Osteoblast (primary cell): ENCODE data around the gene PLA2G5. TPM values are rescaled to one million over a fixed set of nuclear protein-coding genes. Genes with fewer than 3 reads are reported as not detected.

Source experiments
- DNase-seq: peaks from one replicate; pipeline ENCODE4 v3.0.0; 2011; ENCODE audit warnings: low spot score, mixed read lengths; ENCODE audit not compliant: insufficient read length; ENCODE audit errors: missing footprints
- H2AFZ ChIP-seq: 2 replicates; pipeline ENCODE4 v1.6.0; 2011; ENCODE audit warnings: mild to moderate bottlenecking, low read length
- H3K27ac ChIP-seq: 2 replicates; pipeline ENCODE4 v1.5.1; 2011; ENCODE audit warnings: mild to moderate bottlenecking, low read depth, low read length, moderate library complexity
- H3K27me3 ChIP-seq: 2 replicates; pipeline ENCODE4 v1.6.0; 2012; ENCODE audit warnings: mild to moderate bottlenecking, control low read depth, inconsistent platforms, low read length, moderate library complexity; ENCODE audit not compliant: insufficient read depth
- H3K36me3 ChIP-seq: 2 replicates; pipeline ENCODE4 v1.5.1; 2011; ENCODE audit warnings: mild to moderate bottlenecking, low read length, control low read depth, moderate library complexity; ENCODE audit not compliant: insufficient read depth
- H3K4me1 ChIP-seq: 2 replicates; pipeline ENCODE4 v1.5.1; 2011; ENCODE audit warnings: mild to moderate bottlenecking, low read length, control low read depth, moderate library complexity; ENCODE audit not compliant: insufficient read depth
- H3K4me2 ChIP-seq: 2 replicates; pipeline ENCODE4 v1.6.0; 2011; ENCODE audit warnings: mild to moderate bottlenecking, low read length; ENCODE audit not compliant: insufficient read depth
- H3K4me3 ChIP-seq: fragments of 200-600 bp; sonication (generic); 3 replicates; pipeline ENCODE4 v1.5.1; 2012; ENCODE audit warnings: mild to moderate bottlenecking, low read length, inconsistent platforms; ENCODE audit not compliant: insufficient read depth
- H3K79me2 ChIP-seq: 2 replicates; pipeline ENCODE4 v1.6.0; 2012; ENCODE audit warnings: mild to moderate bottlenecking, low read length, control low read depth, inconsistent platforms; ENCODE audit not compliant: insufficient read depth
- H3K9me3 ChIP-seq: 2 replicates; pipeline ENCODE4 v1.5.1; 2011; ENCODE audit warnings: low read depth, low read length, control low read depth
- H4K20me1 ChIP-seq: 2 replicates; pipeline ENCODE4 v1.6.0; 2012; ENCODE audit warnings: mild to moderate bottlenecking, low read length, control low read depth; ENCODE audit not compliant: insufficient read depth
- CTCF ChIP-seq: IDR thresholded peaks from 2 replicates; pipeline ENCODE4 v1.5.1; 2011; ENCODE audit warnings: mild to moderate bottlenecking, low read depth, low read length, moderate library complexity; ENCODE audit errors: extremely low read depth
- total RNA-seq: library from RNA; depleted of rRNA; stranded (reverse); fragments of >200 nt; gene quantifications from 2 replicates; pipeline ENCODE4 v1.2.3, GENCODE V29; 2012

Gene PLA2G5
- total RNA-seq, 1 donor: 2.9 TPM

GRCh38 chr1:20087668-20088067 is 17.7 kb downstream of the PLA2G5 start:
- Histone ChIP-seq H4K20me1 (no peaks in the 10 kb centered on the region), H3K27ac (no peak overlapping the region), H3K79me2 (no peaks in the 10 kb centered on the region), H3K36me3 (no peaks in the 10 kb centered on the region), H3K4me1 (no peaks in the 10 kb centered on the region), H3K9me3 (no peaks in the 10 kb centered on the region), H3K4me3 (no peak overlapping the region), H3K4me2 (no peak overlapping the region), H3K27me3 (peaks cover 10% of the 10 kb centered on the region), H2AFZ (no peak overlapping the region)
- TF ChIP-seq CTCF: peak; percentile 25
- DNase-seq: no peak

DNA sequence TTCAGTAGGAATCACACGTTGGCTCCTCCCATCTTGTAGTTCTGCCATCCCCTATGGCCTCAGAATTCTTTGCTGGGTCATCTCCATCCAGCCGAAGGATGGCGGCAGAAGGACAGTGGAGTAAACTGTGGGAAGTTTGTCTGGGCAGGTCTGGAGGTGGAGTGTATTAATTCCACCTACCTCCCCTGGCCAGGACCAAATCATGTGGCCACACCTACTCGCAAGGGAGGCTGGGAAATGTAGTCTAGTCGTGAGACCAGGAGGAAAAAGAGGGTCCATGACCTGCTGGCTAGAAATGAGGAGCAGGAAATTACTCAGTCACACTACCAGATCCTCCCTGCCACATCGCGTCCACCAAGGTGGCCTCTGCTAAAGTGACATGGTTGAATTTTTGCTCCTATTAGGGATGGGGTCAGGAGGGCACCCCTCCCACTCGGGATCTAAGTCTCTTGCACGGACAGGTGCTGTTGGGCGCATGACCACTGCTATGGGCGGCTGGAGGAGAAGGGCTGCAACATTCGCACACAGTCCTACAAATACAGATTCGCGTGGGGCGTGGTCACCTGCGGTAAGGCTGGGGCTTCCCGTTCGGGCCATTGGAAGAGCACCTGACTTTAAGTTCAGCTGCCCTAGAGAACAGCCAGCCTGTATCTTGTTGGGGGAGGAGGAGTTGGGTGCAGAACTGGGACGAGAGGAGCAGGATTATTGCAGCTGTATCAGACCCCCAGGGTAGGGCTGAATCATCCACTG is 19.5 kb downstream of the PLA2G5 start:
- Histone ChIP-seq H2AFZ (no peak overlapping the region), H3K4me2 (no peak overlapping the region), H3K27me3 (peaks cover 18% of the 10 kb centered on the region), H3K79me2 (no peaks in the 10 kb centered on the region), H3K9me3 (no peaks in the 10 kb centered on the region), H3K4me1 (no peaks in the 10 kb centered on the region), H4K20me1 (no peaks in the 10 kb centered on the region), H3K4me3 (no peak overlapping the region), H3K27ac (no peak overlapping the region), H3K36me3 (no peaks in the 10 kb centered on the region)
- no peak for DNase-seq
- no peak for TF ChIP-seq CTCF

- H3K4me1 ChIP-seq: no peaks in the 10 kb centered on the region
- H3K27me3 ChIP-seq: peaks cover 18% of the 10 kb centered on the region
- no peaks in the 10 kb centered on the region for H3K79me2 ChIP-seq
- no peaks in the 10 kb centered on the region for H3K36me3 ChIP-seq
- no peak for DNase-seq
- H3K4me3 ChIP-seq: no peak overlapping the region
- H3K27ac ChIP-seq: no peak overlapping the region
- TF ChIP-seq CTCF: no peak
- no peaks in the 10 kb centered on the region for H3K9me3 ChIP-seq
- H2AFZ ChIP-seq: no peak overlapping the region
- H4K20me1 ChIP-seq: no peaks in the 10 kb centered on the region
- no peak overlapping the region for H3K4me2 ChIP-seq
These were observed 20.1 kb downstream of the PLA2G5 start for GRCh38 chr1:20090119-20090518.

DNA sequence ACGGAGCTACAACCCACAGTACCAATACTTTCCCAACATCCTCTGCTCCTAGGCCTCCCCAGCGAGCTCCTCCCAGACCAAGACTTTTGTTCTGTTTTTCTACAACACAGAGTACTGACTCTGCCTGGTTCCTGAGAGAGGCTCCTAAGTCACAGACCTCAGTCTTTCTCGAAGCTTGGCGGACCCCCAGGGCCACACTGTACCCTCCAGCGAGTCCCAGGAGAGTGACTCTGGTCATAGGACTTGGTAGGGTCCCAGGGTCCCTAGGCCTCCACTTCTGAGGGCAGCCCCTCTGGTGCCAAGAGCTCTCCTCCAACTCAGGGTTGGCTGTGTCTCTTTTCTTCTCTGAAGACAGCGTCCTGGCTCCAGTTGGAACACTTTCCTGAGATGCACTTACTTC is 20.6 kb downstream of the PLA2G5 start:
- H3K27me3 ChIP-seq: peaks cover 23% of the 10 kb centered on the region
- H2AFZ ChIP-seq: no peak overlapping the region
- no peak overlapping the region for H3K27ac ChIP-seq
- H3K9me3 ChIP-seq: no peaks in the 10 kb centered on the region
- no peak for TF ChIP-seq CTCF
- H4K20me1 ChIP-seq: no peaks in the 10 kb centered on the region
- H3K4me3 ChIP-seq: no peak overlapping the region
- H3K36me3 ChIP-seq: no peaks in the 10 kb centered on the region
- DNase-seq: no peak
- H3K4me1 ChIP-seq: no peaks in the 10 kb centered on the region
- H3K4me2 ChIP-seq: no peak overlapping the region
- H3K79me2 ChIP-seq: no peaks in the 10 kb centered on the region
